ENCODE measurements around the gene ADAMTS17.

- no peak for TF ChIP-seq CTCF (IDR thresholded peaks at IDR 0.05; ENCODE audit: low read depth, low read length, poor library complexity, severe bottlenecking)
- TF ChIP-seq EZH2phosphoT487 (IDR thresholded peaks at IDR 0.05; ENCODE audit: borderline replicate concordance, low read length) = no peak
Measured at GRCh38 chr15:100008258-100008657, 333.5 kb downstream of the ADAMTS17 start.

All from DOHH2 (cell line).